Measurements from ENCODE around the gene GRAMD1A.

- TF ChIP-seq, protein P1, sequence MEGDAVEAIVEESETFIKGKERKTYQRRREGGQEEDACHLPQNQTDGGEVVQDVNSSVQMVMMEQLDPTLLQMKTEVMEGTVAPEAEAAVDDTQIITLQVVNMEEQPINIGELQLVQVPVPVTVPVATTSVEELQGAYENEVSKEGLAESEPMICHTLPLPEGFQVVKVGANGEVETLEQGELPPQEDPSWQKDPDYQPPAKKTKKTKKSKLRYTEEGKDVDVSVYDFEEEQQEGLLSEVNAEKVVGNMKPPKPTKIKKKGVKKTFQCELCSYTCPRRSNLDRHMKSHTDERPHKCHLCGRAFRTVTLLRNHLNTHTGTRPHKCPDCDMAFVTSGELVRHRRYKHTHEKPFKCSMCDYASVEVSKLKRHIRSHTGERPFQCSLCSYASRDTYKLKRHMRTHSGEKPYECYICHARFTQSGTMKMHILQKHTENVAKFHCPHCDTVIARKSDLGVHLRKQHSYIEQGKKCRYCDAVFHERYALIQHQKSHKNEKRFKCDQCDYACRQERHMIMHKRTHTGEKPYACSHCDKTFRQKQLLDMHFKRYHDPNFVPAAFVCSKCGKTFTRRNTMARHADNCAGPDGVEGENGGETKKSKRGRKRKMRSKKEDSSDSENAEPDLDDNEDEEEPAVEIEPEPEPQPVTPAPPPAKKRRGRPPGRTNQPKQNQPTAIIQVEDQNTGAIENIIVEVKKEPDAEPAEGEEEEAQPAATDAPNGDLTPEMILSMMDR (conservative IDR thresholded peaks at IDR 0.05; ENCODE audit: low read length): no peak
- no peak for TF ChIP-seq EZH2phosphoT487 (IDR thresholded peaks at IDR 0.05; ENCODE audit: borderline replicate concordance, low read depth, low read length)
These were observed 169 bp downstream of the GRAMD1A start for GRCh38 chr19:35000338-35000646.
